Measurements from ENCODE around the gene LRWD1.

DNA sequence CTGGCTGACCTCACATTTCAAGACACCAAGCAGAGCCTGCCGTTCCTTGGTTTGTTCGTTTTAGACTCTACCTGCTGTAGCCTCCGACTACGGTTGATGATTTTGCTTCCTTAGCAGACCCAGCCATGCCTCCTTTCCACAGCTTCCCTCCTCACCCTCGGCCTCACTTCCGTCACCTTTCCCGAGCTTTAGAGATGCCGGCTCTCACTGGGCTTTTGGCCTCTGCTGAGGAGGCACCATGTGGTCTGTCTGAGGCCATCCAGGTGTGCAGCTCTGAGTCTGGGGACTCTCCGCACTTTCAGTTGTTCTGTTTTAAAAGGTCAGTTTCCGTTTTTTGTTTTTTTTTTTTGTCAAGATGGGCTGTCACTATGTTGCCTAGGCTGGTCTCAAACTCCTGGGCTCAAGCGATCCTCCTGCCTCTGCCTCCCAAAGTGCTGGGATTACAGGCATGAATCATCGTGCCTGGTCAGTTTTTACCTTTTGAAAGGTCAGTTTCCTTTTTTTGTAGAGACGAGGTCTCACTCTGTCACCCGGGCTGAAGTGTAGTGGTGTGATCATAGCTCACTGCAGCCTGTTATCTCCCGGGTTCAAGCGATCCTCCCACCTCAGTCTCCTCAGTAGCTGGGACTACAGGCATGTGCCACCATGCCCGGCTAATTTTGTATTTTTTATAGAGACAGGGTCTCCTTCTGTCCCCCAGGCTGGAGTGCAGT lies 19.7 kb upstream of the LRWD1 start:
- TF ChIP-seq CTCF (conservative IDR thresholded peaks at IDR 0.05; ENCODE audit: low read length) (no peak), EZH2phosphoT487 (IDR thresholded peaks at IDR 0.05; ENCODE audit: borderline replicate concordance, low read depth, low read length) (no peak)
